GM06990 (cell line): ENCODE measurements around the gene RCC2.

ENCODE experiments used
- DNase-seq: peaks from one replicate; pipeline ENCODE4 v3.0.0-alpha.2; 2011; ENCODE audit not compliant: insufficient read length; ENCODE audit errors: extremely low read depth
- H3K27me3 ChIP-seq: replicated peaks from 2 replicates; pipeline ENCODE4 v1.6.0; 2011; ENCODE audit warnings: low read length; ENCODE audit not compliant: control insufficient read depth, insufficient read depth
- H3K36me3 ChIP-seq: 2 replicates; pipeline ENCODE4 v1.5.1; 2011; ENCODE audit warnings: low read length; ENCODE audit not compliant: control insufficient read depth, insufficient read depth
- H3K4me3 ChIP-seq: replicated peaks from 2 replicates; pipeline ENCODE4 v1.5.1; 2011; ENCODE audit warnings: low read depth, mild to moderate bottlenecking, control low read depth, low read length
- CTCF ChIP-seq: IDR thresholded peaks from 2 replicates; pipeline ENCODE4 v1.5.1; 2011; ENCODE audit warnings: low read length, control low read depth, mild to moderate bottlenecking, inconsistent platforms; ENCODE audit not compliant: insufficient read depth, poor library complexity, severe bottlenecking

Gene RCC2

DNA sequence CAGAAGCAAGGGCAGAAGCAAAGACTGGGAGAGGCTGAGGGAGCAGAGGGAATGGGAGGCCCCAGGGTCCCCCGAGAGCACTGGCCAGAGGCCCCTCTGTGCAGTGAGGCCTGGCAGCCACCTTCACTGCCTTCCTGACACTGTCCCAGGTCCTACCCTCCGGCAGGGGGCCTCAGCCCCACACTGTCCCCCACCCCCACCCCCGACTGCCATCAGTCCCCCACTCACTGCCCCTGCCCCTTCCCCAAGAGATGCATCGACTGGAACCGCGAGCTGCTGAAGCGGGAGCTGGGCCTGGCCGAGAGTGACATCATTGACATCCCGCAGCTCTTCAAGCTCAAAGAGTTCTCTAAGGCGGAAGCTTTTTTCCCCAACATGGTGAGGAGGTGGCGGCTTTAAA lies 80.4 kb downstream of the RCC2 start:
- Histone ChIP-seq H3K4me3 (no peak overlapping the region), H3K36me3 (no peaks in the 10 kb centered on the region), H3K27me3 (no peaks in the 10 kb centered on the region; the same call in 1 of the 2 replicates)
- no peak for DNase-seq
- TF ChIP-seq CTCF = peak; percentile 13

DNA sequence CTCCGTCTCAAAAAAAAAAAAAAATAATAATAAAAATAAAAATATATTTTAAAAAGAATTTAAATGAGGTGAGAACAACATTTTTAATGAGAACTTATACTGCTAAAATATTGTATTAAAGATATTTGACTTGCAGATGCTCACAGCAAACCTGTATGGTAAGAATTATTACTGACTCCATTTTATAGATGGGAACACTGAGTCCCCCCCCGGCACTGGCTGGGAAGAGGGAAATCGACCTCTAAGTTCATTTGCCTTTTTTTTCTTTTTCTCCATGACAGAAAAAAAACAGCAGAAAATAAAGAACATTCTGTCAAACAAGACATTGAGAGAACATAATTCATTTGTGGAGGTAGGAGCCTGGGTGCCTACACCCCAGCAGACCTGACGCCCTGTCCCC lies 80.9 kb downstream of the RCC2 start:
- H3K27me3 ChIP-seq = no peaks in the 10 kb centered on the region; the same call in 1 of the 2 replicates

More for the DNA sequence above, 80.9 kb downstream of the RCC2 start:
- H3K36me3 ChIP-seq = no peaks in the 10 kb centered on the region
- TF ChIP-seq CTCF = no peak
- DNase-seq = no peak
- H3K4me3 ChIP-seq = no peak overlapping the region
